DMS 273 (cell line): ENCODE data around the gene SCFD2.
"Not testable (repeated sequence)": the region's sequence is repeated elsewhere in the genome, so short reads cannot be mapped to it uniquely, and the experiment has no call there.

ENCODE experiments used
- DNase-seq: peaks from one replicate; lab custom pipeline; 2025; ENCODE audit not compliant: unreplicated experiment; lab: John Stamatoyannopoulos, UW

The SCFD2 gene

GRCh38 chr4:52841682-52842456 is 524.0 kb downstream of the SCFD2 start:
- peak; percentile 41 for DNase-seq

DNA sequence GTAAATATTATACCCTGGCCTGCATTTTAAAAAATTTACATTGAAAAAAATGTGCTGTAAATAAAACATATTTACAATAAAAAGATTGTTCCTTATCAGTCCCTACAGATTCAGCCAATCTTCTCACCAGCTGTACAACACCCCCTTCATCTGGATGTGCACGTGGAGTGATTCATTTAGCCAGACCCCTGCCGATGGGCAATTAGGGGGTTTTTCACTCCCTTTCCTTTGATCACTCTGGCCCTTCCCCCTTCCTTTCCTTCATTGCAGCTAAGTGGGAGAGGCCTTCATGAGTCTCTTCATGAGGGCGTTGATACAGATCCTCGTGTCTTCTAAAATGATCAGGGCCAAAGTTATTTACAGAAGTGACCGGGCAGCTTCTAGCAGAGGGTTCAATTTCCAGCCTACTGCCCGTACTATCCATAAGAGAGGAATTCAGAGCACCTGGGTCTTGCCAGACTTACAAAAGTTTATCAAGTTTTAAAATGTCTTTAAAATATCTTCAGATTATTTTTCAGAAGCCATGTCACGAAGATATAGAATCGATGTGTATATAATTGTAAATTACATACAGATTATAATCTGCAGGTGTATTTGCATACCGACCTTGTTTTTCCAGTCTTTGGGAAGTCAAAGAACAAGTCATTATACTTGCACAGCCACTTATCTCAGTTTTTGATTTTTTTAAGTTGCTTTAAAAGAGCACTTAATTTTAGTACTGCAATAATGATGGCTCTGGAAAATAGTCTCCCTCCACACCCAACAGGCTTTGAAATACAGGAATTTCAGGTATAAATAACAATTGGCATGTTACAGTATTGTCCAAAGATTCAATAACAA is 525.1 kb downstream of the SCFD2 start:
- DNase-seq = peak; percentile 35

DNA sequence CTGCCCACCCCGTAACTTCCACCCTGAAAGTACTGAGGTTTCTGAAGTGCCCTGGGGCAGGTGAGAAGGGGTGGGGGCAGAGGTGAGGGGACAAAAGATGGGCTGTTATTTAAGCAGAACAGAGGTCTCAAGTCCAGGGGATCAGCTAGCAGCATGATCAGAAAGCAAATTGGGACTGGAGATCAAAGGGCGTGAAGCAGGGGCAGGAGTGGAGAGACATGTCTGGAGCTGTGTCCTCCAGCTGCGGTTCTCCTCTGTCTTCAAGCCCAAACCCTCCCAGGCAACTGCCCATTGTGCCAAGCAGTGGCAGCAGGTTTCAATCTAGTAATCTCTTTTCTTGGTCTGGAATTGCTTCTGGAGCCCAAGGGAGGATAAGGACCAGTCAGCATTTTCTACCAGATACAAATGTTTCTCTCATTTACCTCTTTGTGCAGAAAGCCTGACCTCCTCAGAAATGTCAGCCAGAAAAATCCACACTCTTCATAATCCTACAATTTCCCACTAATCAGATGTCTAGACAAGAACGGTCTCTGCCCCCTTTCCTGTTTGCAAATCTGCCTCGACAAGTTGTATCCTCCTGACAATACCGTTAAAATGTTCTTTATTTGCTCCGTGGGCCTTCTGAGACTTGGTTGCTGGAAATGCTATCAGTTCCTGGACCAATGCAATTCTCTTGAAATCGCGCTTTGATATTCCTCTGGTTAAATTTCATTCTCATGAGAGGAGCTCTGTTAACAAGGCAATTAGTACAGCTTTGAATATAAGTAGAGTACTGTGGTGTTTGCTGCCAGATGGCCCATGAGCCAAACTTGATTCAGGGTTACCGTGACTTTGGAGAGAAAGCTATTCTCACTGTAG is 526.9 kb downstream of the SCFD2 start:
- peak; percentile 81 for DNase-seq

DNA sequence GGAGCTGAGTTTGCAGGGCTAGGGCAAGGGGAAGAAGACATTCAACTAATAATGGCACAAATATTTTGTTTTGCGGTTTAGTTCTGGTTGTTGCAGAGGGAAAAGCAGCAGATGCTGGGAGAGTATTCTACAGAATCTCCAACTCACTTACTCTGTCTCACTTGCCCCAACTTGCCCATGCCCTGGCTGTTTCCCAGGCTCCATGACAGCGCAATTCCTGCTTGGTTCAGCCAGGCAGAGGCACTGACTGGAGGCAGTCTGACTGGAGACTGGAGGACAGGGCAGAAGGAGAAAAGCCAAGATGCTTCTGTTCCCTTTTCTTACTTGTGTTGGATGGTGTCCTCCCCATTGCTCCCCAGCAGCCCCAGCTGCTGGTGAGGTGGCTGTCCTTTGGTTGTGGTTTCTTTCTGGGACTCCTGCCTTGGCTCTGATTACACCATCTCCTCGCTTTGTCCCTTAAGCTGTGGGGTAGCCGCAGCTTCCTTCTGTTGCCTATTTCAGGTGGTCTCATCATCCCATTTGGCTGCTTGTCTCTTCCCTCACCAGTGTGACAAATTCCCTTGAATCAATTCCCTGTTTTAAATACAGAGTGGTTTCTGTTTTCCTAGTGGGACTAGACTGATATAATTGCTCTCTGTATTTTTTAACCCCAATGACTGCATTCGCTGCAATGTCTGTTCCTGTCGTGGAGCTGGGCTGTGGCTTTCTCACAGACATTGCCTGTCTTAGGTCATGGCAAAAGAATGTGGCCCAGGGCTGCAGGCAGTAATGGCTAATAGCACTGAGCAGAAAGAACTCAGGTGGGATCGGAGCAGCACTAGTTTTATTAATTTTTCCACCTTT is 527.9 kb downstream of the SCFD2 start:
- DNase-seq = peak; percentile 90

DNA sequence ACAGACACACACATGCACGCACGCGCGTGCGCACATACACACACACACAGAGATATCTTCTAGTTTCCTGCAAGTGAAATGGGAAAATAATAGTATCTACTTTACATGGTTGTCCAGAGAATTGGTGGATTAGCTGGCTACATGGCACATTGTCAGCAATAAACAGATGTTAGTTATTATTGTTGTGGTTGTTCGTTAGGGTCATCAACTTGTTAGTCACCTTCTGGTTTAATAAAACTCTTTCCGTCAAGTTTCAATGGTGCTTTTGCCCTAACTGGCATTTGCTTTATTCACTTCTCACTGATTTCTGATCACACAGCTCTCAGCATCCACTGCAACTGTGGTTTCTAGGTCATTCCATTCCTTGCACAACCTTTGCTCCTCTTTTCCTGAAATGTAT is 529.2 kb downstream of the SCFD2 start:
- peak; percentile 34 for DNase-seq

DNA sequence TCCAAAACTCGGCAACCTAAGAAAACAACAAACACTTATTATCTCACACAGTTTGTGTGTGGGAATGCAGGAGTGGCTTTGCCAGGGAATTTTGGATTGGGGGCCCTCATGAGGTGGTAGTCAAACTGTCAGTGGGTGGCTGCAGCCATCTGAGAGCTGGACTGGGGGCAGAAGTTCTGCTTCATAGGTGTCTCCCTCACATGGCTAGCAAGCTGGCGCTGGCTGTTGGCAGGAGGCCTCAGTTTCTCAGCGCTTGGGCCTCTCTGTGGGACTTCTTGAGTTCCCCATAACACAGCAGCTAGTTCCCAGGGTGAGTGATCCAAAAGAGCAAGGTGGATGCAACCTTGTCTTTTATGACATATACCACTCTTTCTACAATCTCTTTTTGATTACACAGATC is 529.7 kb downstream of the SCFD2 start:
- DNase-seq = no peak

DNA sequence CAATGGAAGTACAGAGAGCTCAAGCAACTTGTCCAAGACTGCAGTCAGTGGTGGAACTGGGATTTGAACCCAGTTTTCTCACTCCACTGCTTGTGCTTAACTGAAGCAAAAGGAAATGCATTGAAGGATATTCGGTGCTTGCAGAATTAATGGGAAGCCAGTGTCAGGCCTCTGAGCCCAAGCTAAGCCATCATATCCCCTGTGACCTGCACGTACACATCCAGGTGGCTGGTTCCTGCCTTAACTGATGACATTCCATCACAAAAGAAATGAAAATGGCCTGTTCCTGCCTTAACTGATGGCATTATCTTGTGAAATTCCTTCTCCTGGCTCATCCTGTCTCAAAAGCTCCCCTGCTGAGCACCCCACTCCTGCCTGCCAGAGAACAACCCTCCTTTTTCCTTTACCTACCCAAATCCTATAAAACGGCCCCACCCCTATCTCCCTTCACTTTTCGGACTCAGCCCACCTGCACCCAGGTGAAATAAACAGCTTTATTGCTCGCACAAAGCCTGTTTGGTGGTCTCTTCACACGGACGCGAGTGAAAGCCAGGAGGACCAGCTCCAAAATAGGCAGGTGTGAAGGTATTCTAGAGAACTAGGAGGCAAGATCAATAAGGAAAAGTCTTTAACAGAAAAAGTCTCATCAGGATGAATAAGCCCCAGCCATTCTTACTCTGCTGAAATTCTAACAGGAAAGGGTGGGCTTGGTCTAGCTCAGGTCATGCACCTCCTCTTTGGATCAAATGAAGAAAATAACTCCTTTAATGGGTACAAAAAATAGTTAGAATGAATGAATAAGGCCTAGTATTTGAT is 531.0 kb downstream of the SCFD2 start:
- not testable (repeated sequence) for DNase-seq

- peak; percentile 20 for DNase-seq
These were observed 531.8 kb downstream of the SCFD2 start for GRCh38 chr4:52833941-52834525.

- no peak for DNase-seq
These were observed 540.3 kb downstream of the SCFD2 start for GRCh38 chr4:52825460-52826090.

- DNase-seq = no peak
These were observed 541.0 kb downstream of the SCFD2 start for GRCh38 chr4:52824603-52825459.

- no peak for DNase-seq
These were observed 541.6 kb downstream of the SCFD2 start for GRCh38 chr4:52824270-52824602.

- DNase-seq = no peak
These were observed 542.2 kb downstream of the SCFD2 start for GRCh38 chr4:52823702-52824092.
